Upper lobe of left lung (tissue), 4 donors: ENCODE measurements around the gene RNF208.

Experiments used
- EP300 ChIP-seq, 4 donors: sonication (generic); formaldehyde crosslinking; IDR thresholded peaks; one replicate each; pipeline ENCODE4 v1.5.1; 2017; ENCODE audit warnings: antibody characterized with exemption in 4 of 4, control low read depth in 2 of 4
- POLR2A ChIP-seq, 4 donors: fragments of 450-650 bp; IDR thresholded peaks; one replicate each; pipeline ENCODE4 v1.5.1; 2016 to 2017; ENCODE audit warnings: antibody characterized with exemption in 4 of 4, mild to moderate bottlenecking in 2 of 4
- POLR2AphosphoS5 ChIP-seq, 2 donors: sonication (generic); formaldehyde crosslinking; IDR thresholded peaks; one replicate each; pipeline ENCODE4 v1.5.1; 2017; ENCODE audit warnings: antibody characterized with exemption in 2 of 2
- TF ChIP-seq, protein P1 (sequence below), 6 experiments: fragments of 450-650 bp in 4 of 6; fragments of 200-600 bp in 2 of 6; sonication (generic) in 2 of 6; IDR thresholded peaks; one replicate each; pipeline ENCODE4 v1.5.1; 2016 to 2019; ENCODE audit warnings: antibody characterized with exemption in 6 of 6

- TF ChIP-seq POLR2A (IDR thresholded peaks at IDR 0.05) (no peak), EP300 (IDR thresholded peaks at IDR 0.05) (no peak), POLR2AphosphoS5 (IDR thresholded peaks at IDR 0.05) (no peak)
- TF ChIP-seq, protein P1, sequence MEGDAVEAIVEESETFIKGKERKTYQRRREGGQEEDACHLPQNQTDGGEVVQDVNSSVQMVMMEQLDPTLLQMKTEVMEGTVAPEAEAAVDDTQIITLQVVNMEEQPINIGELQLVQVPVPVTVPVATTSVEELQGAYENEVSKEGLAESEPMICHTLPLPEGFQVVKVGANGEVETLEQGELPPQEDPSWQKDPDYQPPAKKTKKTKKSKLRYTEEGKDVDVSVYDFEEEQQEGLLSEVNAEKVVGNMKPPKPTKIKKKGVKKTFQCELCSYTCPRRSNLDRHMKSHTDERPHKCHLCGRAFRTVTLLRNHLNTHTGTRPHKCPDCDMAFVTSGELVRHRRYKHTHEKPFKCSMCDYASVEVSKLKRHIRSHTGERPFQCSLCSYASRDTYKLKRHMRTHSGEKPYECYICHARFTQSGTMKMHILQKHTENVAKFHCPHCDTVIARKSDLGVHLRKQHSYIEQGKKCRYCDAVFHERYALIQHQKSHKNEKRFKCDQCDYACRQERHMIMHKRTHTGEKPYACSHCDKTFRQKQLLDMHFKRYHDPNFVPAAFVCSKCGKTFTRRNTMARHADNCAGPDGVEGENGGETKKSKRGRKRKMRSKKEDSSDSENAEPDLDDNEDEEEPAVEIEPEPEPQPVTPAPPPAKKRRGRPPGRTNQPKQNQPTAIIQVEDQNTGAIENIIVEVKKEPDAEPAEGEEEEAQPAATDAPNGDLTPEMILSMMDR (IDR thresholded peaks at IDR 0.05), result no peak
Measured at GRCh38 chr9:137234758-137235423, 12.9 kb upstream of the RNF208 start.
